Measurements from ENCODE around the gene CHRNA9. TPM values are rescaled to one million over a fixed set of nuclear protein-coding genes. Genes with fewer than 3 reads are reported as not detected.

CHRNA9 gene
- total RNA-seq, 2 donors from 2014 or later, result 0.90 TPM; not detected in 1

DNA sequence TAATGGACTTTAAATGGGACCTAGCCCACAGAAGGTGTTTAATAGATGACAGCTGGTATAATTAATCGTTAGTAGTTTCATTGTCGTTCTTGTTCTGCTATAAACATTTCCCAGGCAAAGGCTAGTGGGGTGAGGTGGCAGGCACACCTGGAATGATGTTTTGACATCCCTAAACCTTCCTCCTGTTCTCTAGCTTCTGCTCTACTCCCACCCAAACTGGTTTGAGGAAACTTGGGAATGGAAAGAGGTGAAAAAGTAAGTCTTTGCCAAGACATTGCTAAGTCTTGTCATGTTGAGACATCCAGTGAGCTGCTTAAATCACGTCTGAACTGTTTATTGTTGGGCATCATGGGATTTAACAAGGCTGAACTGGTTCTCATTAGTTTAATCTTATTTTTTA, 37.5 kb downstream of the CHRNA9 start:
- Mint-ChIP-seq H3K4me3 (no peak overlapping the region), H3K27ac (no peak overlapping the region), H3K27me3 (ENCODE audit: insufficient read depth) (no peaks in the 10 kb centered on the region), H3K4me1 (no peaks in the 10 kb centered on the region), H3K9me3 (no peaks in the 10 kb centered on the region), H3K36me3 (ENCODE audit: low read depth) (no peaks in the 10 kb centered on the region)
- Histone ChIP-seq H3K36me3 (ENCODE audit: control insufficient read depth, insufficient read depth, low read length) (no peaks in the 10 kb centered on the region), H3K27ac (ENCODE audit: low read depth, low read length) (no peak overlapping the region), H3K9me3 (ENCODE audit: control insufficient read depth, low read length) (no peaks in the 10 kb centered on the region), H3K9ac (ENCODE audit: extremely low read depth, low read length, poor library complexity, severe bottlenecking) (no peak overlapping the region), H3K27me3 (ENCODE audit: control insufficient read depth, insufficient read depth, low read length, poor library complexity, severe bottlenecking) (no peaks in the 10 kb centered on the region), H3K4me3 (ENCODE audit: low read length) (no peak overlapping the region), H3K4me1 (ENCODE audit: control insufficient read depth, insufficient read depth, low read length) (no peaks in the 10 kb centered on the region)
- no peak for DNase-seq
- TF ChIP-seq, protein P1, sequence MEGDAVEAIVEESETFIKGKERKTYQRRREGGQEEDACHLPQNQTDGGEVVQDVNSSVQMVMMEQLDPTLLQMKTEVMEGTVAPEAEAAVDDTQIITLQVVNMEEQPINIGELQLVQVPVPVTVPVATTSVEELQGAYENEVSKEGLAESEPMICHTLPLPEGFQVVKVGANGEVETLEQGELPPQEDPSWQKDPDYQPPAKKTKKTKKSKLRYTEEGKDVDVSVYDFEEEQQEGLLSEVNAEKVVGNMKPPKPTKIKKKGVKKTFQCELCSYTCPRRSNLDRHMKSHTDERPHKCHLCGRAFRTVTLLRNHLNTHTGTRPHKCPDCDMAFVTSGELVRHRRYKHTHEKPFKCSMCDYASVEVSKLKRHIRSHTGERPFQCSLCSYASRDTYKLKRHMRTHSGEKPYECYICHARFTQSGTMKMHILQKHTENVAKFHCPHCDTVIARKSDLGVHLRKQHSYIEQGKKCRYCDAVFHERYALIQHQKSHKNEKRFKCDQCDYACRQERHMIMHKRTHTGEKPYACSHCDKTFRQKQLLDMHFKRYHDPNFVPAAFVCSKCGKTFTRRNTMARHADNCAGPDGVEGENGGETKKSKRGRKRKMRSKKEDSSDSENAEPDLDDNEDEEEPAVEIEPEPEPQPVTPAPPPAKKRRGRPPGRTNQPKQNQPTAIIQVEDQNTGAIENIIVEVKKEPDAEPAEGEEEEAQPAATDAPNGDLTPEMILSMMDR (conservative IDR thresholded peaks at IDR 0.05), result no peak
- 80 to 98% methylated on average over 2 to 3 of the region's 3 CpGs for WGBS, 2 experiments (ENCODE audit: insufficient coverage in 1 of 2, insufficient read length in 1 of 2)

DNA sequence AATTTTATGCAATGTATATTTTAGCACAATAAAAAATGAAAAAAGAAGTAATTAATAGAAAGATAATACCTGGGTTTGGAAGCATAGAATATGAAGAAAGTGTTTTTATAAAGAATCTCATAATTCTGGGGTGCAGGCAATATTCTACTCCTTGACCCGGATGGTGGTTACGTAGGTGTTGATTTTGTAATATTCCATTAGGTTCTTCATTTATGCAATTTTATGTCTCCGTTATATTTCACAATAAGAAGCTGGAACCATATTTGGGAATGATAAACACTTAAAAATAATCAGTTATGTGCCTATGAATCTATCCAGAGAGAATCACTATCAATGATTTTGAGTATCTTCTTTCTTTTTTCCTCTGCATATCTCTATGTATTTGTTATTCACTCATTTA, 38.5 kb downstream of the CHRNA9 start:
- H3K36me3 ChIP-seq (ENCODE audit: control insufficient read depth, insufficient read depth, low read length), result no peaks in the 10 kb centered on the region
- no peak overlapping the region for H3K4me3 ChIP-seq (ENCODE audit: low read length)
- WGBS, 2 experiments (ENCODE audit: insufficient coverage in 1 of 2, insufficient read length in 1 of 2), result 100% methylated on average over 3 of the region's 3 CpGs; no CpG with 5 or more reads in 1 of the 2 experiments
- Mint-ChIP-seq H3K27me3 (ENCODE audit: insufficient read depth) (no peaks in the 10 kb centered on the region), H3K4me1 (no peaks in the 10 kb centered on the region), H3K36me3 (ENCODE audit: low read depth) (no peaks in the 10 kb centered on the region), H3K4me3 (no peak overlapping the region), H3K27ac (no peak overlapping the region), H3K9me3 (no peaks in the 10 kb centered on the region)
- DNase-seq, result no peak
- H3K27me3 ChIP-seq (ENCODE audit: control insufficient read depth, insufficient read depth, low read length, poor library complexity, severe bottlenecking), result no peaks in the 10 kb centered on the region
- no peak overlapping the region for H3K9ac ChIP-seq (ENCODE audit: extremely low read depth, low read length, poor library complexity, severe bottlenecking)
- H3K9me3 ChIP-seq (ENCODE audit: control insufficient read depth, low read length), result no peaks in the 10 kb centered on the region
- TF ChIP-seq, protein P1 (conservative IDR thresholded peaks at IDR 0.05), result no peak
- H3K27ac ChIP-seq (ENCODE audit: low read depth, low read length), result no peak overlapping the region
- no peaks in the 10 kb centered on the region for H3K4me1 ChIP-seq (ENCODE audit: control insufficient read depth, insufficient read depth, low read length)

DNA sequence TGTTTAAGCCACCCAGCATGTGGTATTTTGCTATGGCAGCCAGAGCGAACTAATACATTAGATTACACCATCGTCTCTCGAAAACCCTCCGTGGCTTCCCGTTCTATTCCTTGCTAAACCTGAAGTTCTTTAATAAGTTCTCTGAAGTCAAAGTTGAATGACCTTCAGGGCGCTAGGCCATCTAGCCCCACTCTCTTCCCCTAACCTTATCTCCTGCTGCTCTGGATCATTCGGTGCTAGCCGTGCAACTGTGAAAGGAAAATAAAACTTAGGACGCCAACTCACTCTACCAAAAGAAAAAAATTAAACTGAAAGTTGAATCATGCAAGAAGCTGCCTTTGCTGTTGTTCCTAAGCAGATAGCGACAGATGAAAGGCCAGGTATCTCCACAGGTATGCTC, 40.0 kb downstream of the CHRNA9 start:
- no peak overlapping the region for H3K9ac ChIP-seq (ENCODE audit: extremely low read depth, low read length, poor library complexity, severe bottlenecking)
- H3K27ac ChIP-seq (ENCODE audit: low read depth, low read length), result no peak overlapping the region
- H3K9me3 Mint-ChIP-seq, result no peaks in the 10 kb centered on the region
- H3K4me3 Mint-ChIP-seq, result no peak overlapping the region
- no peak for DNase-seq
- H3K27me3 Mint-ChIP-seq (ENCODE audit: insufficient read depth), result no peaks in the 10 kb centered on the region
- WGBS, 2 experiments (ENCODE audit: insufficient coverage in 1 of 2, insufficient read length in 1 of 2), result 93 to 95% methylated on average over 10 of the region's 10 CpGs
- no peaks in the 10 kb centered on the region for H3K36me3 Mint-ChIP-seq (ENCODE audit: low read depth)
- no peaks in the 10 kb centered on the region for H3K9me3 ChIP-seq (ENCODE audit: control insufficient read depth, low read length)
- H3K27me3 ChIP-seq (ENCODE audit: control insufficient read depth, insufficient read depth, low read length, poor library complexity, severe bottlenecking), result no peaks in the 10 kb centered on the region
- no peak overlapping the region for H3K4me3 ChIP-seq (ENCODE audit: low read length)
- no peaks in the 10 kb centered on the region for H3K4me1 ChIP-seq (ENCODE audit: control insufficient read depth, insufficient read depth, low read length)
- TF ChIP-seq, protein P1 (conservative IDR thresholded peaks at IDR 0.05), result no peak
- H3K36me3 ChIP-seq (ENCODE audit: control insufficient read depth, insufficient read depth, low read length), result no peaks in the 10 kb centered on the region
- no peak overlapping the region for H3K27ac Mint-ChIP-seq
- H3K4me1 Mint-ChIP-seq, result peaks cover 6% of the 10 kb centered on the region

All from endodermal cell (in vitro differentiated cells).